HepG2 (cell line): ENCODE measurements around the gene HMGN4. TPM values are rescaled to one million over a fixed set of nuclear protein-coding genes. Genes with fewer than 3 reads are reported as not detected.

Experiments used
- ARNT2 ChIP-seq: sonication (generic); formaldehyde crosslinking; IDR thresholded peaks from 2 replicates; pipeline ENCODE4 v1.8.0; 2022; ENCODE audit warnings: mild to moderate bottlenecking, low read depth, missing genetic modification reagents, moderate library complexity
- EEA1 ChIP-seq: sonication (generic); formaldehyde crosslinking; IDR thresholded peaks from 2 replicates; pipeline ENCODE4 v1.5.1; 2020; ENCODE audit warnings: mild to moderate bottlenecking, missing genetic modification reagents, borderline replicate concordance
- FOXO1 ChIP-seq: sonication (generic); formaldehyde crosslinking; IDR thresholded peaks from 2 replicates; pipeline ENCODE4 v1.4.0; 2020; ENCODE audit warnings: missing genetic modification reagents
- HNRNPLL ChIP-seq: fragments of 200-400 bp; formaldehyde crosslinking; IDR thresholded peaks from 2 replicates; pipeline ENCODE4 v1.6.1; 2017; ENCODE audit warnings: mild to moderate bottlenecking, low read depth, low read length; ENCODE audit not compliant: poor library complexity, severe bottlenecking
- MIXL1 ChIP-seq: IDR thresholded peaks from 2 replicates; pipeline ENCODE4 v1.6.1; 2016
- MYNN ChIP-seq: sonication (generic); formaldehyde crosslinking; IDR thresholded peaks from 2 replicates; pipeline ENCODE4 v1.4.0; 2020; ENCODE audit warnings: mild to moderate bottlenecking, low read depth, missing genetic modification reagents
- NFATC3 ChIP-seq: sonication (generic); formaldehyde crosslinking; IDR thresholded peaks from 2 replicates; pipeline ENCODE4 v1.5.1; 2020; ENCODE audit warnings: mild to moderate bottlenecking, missing genetic modification reagents
- NONO ChIP-seq, 2 experiments: fragments of 450-650 bp in 1 of 2; sonication (generic) in 1 of 2; formaldehyde crosslinking in 1 of 2; IDR thresholded peaks in 1 of 2; conservative IDR thresholded peaks in 1 of 2; 2 replicates each; pipeline versions ENCODE4 v1.6.1 to v1.8.0; 2017 to 2022; ENCODE audit warnings: mild to moderate bottlenecking in 1 of 2, missing genetic modification reagents in 1 of 2, moderate library complexity in 1 of 2
- RBM22 ChIP-seq: fragments of 200-400 bp; formaldehyde crosslinking; optimal IDR thresholded peaks from 2 replicates; pipeline ENCODE3; 2017; ENCODE audit warnings: mild to moderate bottlenecking, low read length, moderate library complexity
- SALL2 ChIP-seq: sonication (generic); formaldehyde crosslinking; IDR thresholded peaks from 2 replicates; pipeline ENCODE4 v1.8.1; 2023; ENCODE audit warnings: mild to moderate bottlenecking, missing genetic modification reagents, inconsistent platforms
- SRY ChIP-seq: sonication (generic); formaldehyde crosslinking; IDR thresholded peaks from 2 replicates; pipeline ENCODE4 v1.8.0; 2022; ENCODE audit warnings: mild to moderate bottlenecking, missing genetic modification reagents
- TRIM24 ChIP-seq: sonication (generic); formaldehyde crosslinking; IDR thresholded peaks from 2 replicates; pipeline ENCODE4 v1.8.0; 2022; ENCODE audit warnings: mild to moderate bottlenecking, missing genetic modification reagents
- ZBTB38 ChIP-seq: sonication (generic); formaldehyde crosslinking; IDR thresholded peaks from 2 replicates; pipeline ENCODE4 v1.5.1; 2020; ENCODE audit warnings: mild to moderate bottlenecking, missing genetic modification reagents
- ZNF292 ChIP-seq: sonication (generic); formaldehyde crosslinking; IDR thresholded peaks from 2 replicates; pipeline ENCODE4 v1.8.1; 2022; ENCODE audit warnings: mild to moderate bottlenecking, low read depth, missing genetic modification reagents, borderline replicate concordance
- ZNF326 ChIP-seq: sonication (generic); formaldehyde crosslinking; IDR thresholded peaks from 2 replicates; pipeline ENCODE4 v1.4.0; 2020; ENCODE audit warnings: missing genetic modification reagents, borderline replicate concordance
- ZNF460 ChIP-seq: sonication (generic); formaldehyde crosslinking; IDR thresholded peaks from 2 replicates; pipeline ENCODE4 v1.5.1; 2020; ENCODE audit warnings: missing genetic modification reagents, mild to moderate bottlenecking, borderline replicate concordance
- ZNF616 ChIP-seq: sonication (generic); formaldehyde crosslinking; IDR thresholded peaks from 2 replicates; pipeline ENCODE4 v1.5.0; 2020; ENCODE audit warnings: low read depth, mild to moderate bottlenecking, missing genetic modification reagents
- ZNF639 ChIP-seq: conservative IDR thresholded peaks from 2 replicates; pipeline ENCODE4 v1.6.1; 2018; ENCODE audit warnings: missing genetic modification reagents
- ZNF883 ChIP-seq: sonication (generic); formaldehyde crosslinking; IDR thresholded peaks from 2 replicates; pipeline ENCODE4 v1.5.1; 2020; ENCODE audit warnings: mild to moderate bottlenecking, missing genetic modification reagents; ENCODE audit errors: not compliant biosample characterization
- polyA plus RNA-seq, 8 experiments: library from polyadenylated mRNA; depleted of rRNA in 3 of 8; stranded (reverse) in 7 of 8; unstranded in 1 of 8; fragments of >200 nt; fragmentation: Illumina TruSeq in 4 of 8; extraction: Trizol in 4 of 8; gene quantifications; 2 replicates each; pipeline versions ENCODE4 v1.2.1 to v1.2.3, GENCODE V29; 2011 to 2016; ENCODE audit warnings: low read depth in 4 of 8, missing spikeins in 1 of 8, mixed read lengths in 1 of 8; ENCODE audit not compliant: insufficient read depth in 1 of 8
- total RNA-seq, 5 experiments: library from RNA; depleted of rRNA; stranded (reverse); fragments of >200 nt; fragmentation: Illumina TruSeq; extraction: Trizol; gene quantifications; 2 replicates each; pipeline ENCODE4 v1.2.3, GENCODE V29; 2016; ENCODE audit warnings: low read depth in 1 of 5
- TF ChIP-seq, protein P1 (sequence below): sonication (generic); formaldehyde crosslinking; IDR thresholded peaks from 2 replicates; pipeline ENCODE4 v1.5.1; 2020; ENCODE audit warnings: mild to moderate bottlenecking, missing genetic modification reagents, borderline replicate concordance
- TF ChIP-seq, protein P2 (sequence below): IDR thresholded peaks from 2 replicates; pipeline ENCODE4 v1.6.1; 2016; ENCODE audit warnings: missing biosample characterization, missing genetic modification reagents, low read depth
- TF ChIP-seq, protein P3 (sequence below): sonication (generic); formaldehyde crosslinking; IDR thresholded peaks from 2 replicates; pipeline ENCODE4 v1.4.0; 2020; ENCODE audit warnings: missing genetic modification reagents

Gene HMGN4
- total and polyA plus RNA-seq, 2 of the 13 experiments (the other 11 are each of a cell fraction or from before 2014, with no cell fraction given) = 39.9 to 52.1 TPM

DNA sequence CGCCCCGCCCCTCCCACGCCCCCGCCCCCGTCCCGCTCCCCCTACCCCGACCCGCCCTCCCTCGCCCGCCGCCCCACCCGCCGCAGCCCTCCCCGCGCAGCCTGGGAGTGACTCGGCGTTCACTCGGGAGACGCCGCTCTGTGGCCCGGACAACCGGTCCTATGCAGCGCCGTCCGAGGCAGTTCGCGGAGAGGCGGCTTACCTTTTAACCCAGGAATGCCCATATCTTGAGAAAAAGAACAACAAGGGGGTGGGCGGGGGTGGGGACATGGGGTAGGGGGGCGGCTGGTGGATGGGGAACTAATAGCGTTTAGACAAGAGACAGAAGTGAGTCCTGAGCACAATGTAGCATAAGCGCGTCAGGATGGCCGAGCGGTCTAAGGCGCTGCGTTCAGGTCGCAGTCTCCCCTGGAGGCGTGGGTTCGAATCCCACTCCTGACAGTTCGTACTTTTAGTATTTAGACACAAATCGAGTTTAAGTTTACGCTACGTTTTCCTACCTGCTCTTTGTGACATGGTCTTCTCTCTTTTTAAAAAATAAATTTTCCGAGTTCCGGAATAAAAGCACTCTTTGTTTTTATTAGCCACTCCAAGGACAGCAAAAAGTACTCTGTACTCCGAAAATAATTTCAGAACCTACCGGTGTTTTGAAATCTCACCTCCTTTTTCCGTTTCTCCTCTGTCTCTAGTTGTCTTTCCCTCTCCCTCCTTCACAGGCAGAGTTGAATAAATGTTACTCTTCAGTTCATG lies 17.1 kb upstream of the HMGN4 start (continued):
- TF ChIP-seq, protein P1, sequence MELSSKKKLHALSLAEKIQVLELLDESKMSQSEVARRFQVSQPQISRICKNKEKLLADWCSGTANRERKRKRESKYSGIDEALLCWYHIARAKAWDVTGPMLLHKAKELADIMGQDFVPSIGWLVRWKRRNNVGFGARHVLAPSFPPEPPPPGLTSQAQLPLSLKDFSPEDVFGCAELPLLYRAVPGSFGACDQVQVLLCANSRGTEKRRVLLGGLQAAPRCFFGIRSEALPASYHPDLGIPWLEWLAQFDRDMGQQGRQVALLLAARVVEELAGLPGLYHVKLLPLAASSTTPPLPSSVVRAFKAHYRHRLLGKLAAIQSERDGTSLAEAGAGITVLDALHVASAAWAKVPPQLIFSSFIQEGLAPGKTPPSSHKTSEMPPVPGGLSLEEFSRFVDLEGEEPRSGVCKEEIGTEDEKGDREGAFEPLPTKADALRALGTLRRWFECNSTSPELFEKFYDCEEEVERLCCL (CRISPR knock-in tag) = no peak
- peak; percentile 97 for TF ChIP-seq RBM22
- TF ChIP-seq ZNF292 (CRISPR knock-in tag) = no peak
- 0 out of 2 replicates have a peak, but pooled peaks have one; percentile 11 for TF ChIP-seq SRY
- TF ChIP-seq EEA1 (CRISPR knock-in tag) = no peak
- no peak for TF ChIP-seq ZNF616 (CRISPR knock-in tag)
- 0 out of 2 replicates have a peak, but pooled peaks have one; percentile 5 for TF ChIP-seq ARNT2 (CRISPR knock-in tag)
- TF ChIP-seq NONO (IDR thresholded peaks at IDR 0.05) = no peak
- TF ChIP-seq NONO (CRISPR knock-in tag; conservative IDR thresholded peaks at IDR 0.05) = peak; percentile 65; the same call in 1 of the 2 replicates
- TF ChIP-seq, protein P2, sequence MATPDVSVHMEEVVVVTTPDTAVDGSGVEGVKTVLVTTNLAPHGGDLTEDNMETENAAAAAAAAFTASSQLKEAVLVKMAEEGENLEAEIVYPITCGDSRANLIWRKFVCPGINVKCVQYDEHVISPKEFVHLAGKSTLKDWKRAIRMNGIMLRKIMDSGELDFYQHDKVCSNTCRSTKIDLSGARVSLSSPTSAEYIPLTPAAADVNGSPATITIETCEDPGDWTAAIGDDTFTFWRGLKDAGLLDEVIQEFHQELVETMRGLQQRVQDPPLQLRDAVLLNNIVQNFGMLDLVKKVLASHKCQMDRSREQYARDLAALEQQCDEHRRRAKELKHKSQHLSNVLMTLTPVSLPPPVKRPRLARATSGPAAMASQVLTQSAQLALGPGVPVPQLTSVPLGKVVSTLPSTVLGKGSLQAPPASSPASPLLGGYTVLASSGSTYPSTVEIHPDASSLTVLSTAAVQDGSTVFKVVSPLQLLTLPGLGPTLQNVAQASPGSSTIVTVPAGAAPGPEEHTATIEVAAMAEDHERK = no peak
- TF ChIP-seq, protein P3, sequence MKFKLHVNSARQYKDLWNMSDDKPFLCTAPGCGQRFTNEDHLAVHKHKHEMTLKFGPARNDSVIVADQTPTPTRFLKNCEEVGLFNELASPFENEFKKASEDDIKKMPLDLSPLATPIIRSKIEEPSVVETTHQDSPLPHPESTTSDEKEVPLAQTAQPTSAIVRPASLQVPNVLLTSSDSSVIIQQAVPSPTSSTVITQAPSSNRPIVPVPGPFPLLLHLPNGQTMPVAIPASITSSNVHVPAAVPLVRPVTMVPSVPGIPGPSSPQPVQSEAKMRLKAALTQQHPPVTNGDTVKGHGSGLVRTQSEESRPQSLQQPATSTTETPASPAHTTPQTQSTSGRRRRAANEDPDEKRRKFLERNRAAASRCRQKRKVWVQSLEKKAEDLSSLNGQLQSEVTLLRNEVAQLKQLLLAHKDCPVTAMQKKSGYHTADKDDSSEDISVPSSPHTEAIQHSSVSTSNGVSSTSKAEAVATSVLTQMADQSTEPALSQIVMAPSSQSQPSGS (CRISPR knock-in tag) = peak; percentile 84; the same call in 1 of the 2 replicates
- peak; percentile 15; the same call in 1 of the 2 replicates for TF ChIP-seq SALL2 (CRISPR knock-in tag)
- TF ChIP-seq HNRNPLL = no peak
- no peak for TF ChIP-seq ZNF883 (CRISPR knock-in tag)
- peak; percentile 78 for TF ChIP-seq FOXO1 (CRISPR knock-in tag)
- TF ChIP-seq ZNF460 = no peak
- 0 out of 2 replicates have a peak, but pooled peaks have one; percentile 8 for TF ChIP-seq ZNF639 (CRISPR knock-in tag)
- TF ChIP-seq TRIM24 (CRISPR knock-in tag) = no peak
- no peak for TF ChIP-seq NFATC3 (CRISPR knock-in tag)
- TF ChIP-seq MYNN (CRISPR knock-in tag) = no peak
- no peak for TF ChIP-seq ZBTB38 (CRISPR knock-in tag)
- TF ChIP-seq ZNF326 (CRISPR knock-in tag) = no peak
- TF ChIP-seq MIXL1 (CRISPR knock-in tag) = peak; percentile 64; the same call in 1 of the 2 replicates
